Neural cell (in vitro differentiated cells): ENCODE data around the gene KIF13A. TPM values are rescaled to one million over a fixed set of nuclear protein-coding genes. Genes with fewer than 3 reads are reported as not detected.

Source experiments
- H2AFZ ChIP-seq: fragments of 200-600, 300-800 bp; sonication (generic), shearing (Covaris generic); 2 replicates; pipeline ENCODE4 v1.6.0; 2014; ENCODE audit warnings: low read depth, mild to moderate bottlenecking, antibody characterized with exemption, low read length, moderate library complexity
- H3F3A ChIP-seq: fragments of 200-600 bp; shearing (Covaris generic); 2 replicates; pipeline ENCODE4 v1.6.1; 2016; ENCODE audit warnings: mild to moderate bottlenecking, moderate library complexity, mixed read lengths, antibody characterized with exemption, low read length; ENCODE audit not compliant: insufficient read depth, poor library complexity, severe bottlenecking
- H3K27ac ChIP-seq: fragments of 200-600, 300-800 bp; sonication (generic), shearing (Covaris generic); 2 replicates; pipeline ENCODE4 v1.5.1; 2014; ENCODE audit warnings: mild to moderate bottlenecking, low read length, moderate library complexity
- H3K27me3 ChIP-seq: fragments of 300-800, 200-600 bp; sonication (generic), shearing (Covaris generic); 2 replicates; pipeline ENCODE4 v1.6.0; 2014; ENCODE audit warnings: mild to moderate bottlenecking, low read depth, low read length, moderate library complexity; ENCODE audit not compliant: insufficient read depth
- H3K36me3 ChIP-seq: fragments of 300-800, 200-600 bp; sonication (generic), shearing (Covaris generic); 2 replicates; pipeline ENCODE4 v1.5.1; 2014; ENCODE audit warnings: mild to moderate bottlenecking, antibody characterized with exemption, low read length, moderate library complexity; ENCODE audit not compliant: insufficient read depth
- H3K4me2 ChIP-seq: fragments of 300-800, 200-600 bp; sonication (generic), shearing (Covaris generic); 2 replicates; pipeline ENCODE4 v1.6.0; 2014; ENCODE audit warnings: mild to moderate bottlenecking, low read length
- H3K4me3 ChIP-seq: fragments of 300-800, 200-600 bp; sonication (generic), shearing (Covaris generic); 2 replicates; pipeline ENCODE4 v1.5.1; 2014; ENCODE audit warnings: mild to moderate bottlenecking, low read length, moderate library complexity
- H3K79me2 ChIP-seq: fragments of 200-600 bp; shearing (Covaris generic); replicated peaks from 2 replicates; pipeline ENCODE4 v1.6.0; 2014; ENCODE audit warnings: mild to moderate bottlenecking, low read length, moderate library complexity; ENCODE audit not compliant: insufficient read depth
- H3K9ac ChIP-seq: fragments of 300-800, 200-600 bp; sonication (generic), shearing (Covaris generic); 2 replicates; pipeline ENCODE4 v1.6.1; 2016; ENCODE audit warnings: mild to moderate bottlenecking, low read length, mixed read lengths
- H3K9me2 ChIP-seq: fragments of 200-600 bp; shearing (Covaris generic); 2 replicates; pipeline ENCODE4 v1.6.1; 2016; ENCODE audit warnings: mild to moderate bottlenecking, low read length, mixed read lengths; ENCODE audit not compliant: insufficient read depth
- H3K9me3 ChIP-seq: fragments of 200-600, 300-800 bp; sonication (generic), shearing (Covaris generic); 2 replicates; pipeline ENCODE4 v1.6.1; 2016; ENCODE audit warnings: mild to moderate bottlenecking, mixed run types, low read length, moderate library complexity, mixed read lengths
- H4K20me1 ChIP-seq: fragments of 200-600 bp; shearing (Covaris generic); 2 replicates; pipeline ENCODE4 v1.6.1; 2016; ENCODE audit warnings: mild to moderate bottlenecking, mixed run types; ENCODE audit not compliant: insufficient read depth
- EP300 ChIP-seq: fragments of 450-650 bp; conservative IDR thresholded peaks from 2 replicates; pipeline ENCODE4 v1.6.1; 2014; ENCODE audit warnings: antibody characterized with exemption, mild to moderate bottlenecking, moderate library complexity; ENCODE audit not compliant: poor library complexity, severe bottlenecking
- EZH2 ChIP-seq: fragments of 200-600, 300-800 bp; shearing (Covaris generic), sonication (generic); IDR thresholded peaks from 2 replicates; pipeline ENCODE4 v1.6.1; 2014; ENCODE audit warnings: antibody characterized with exemption, low read length, borderline replicate concordance, mild to moderate bottlenecking; ENCODE audit not compliant: insufficient read depth, poor library complexity, severe bottlenecking
- MXI1 ChIP-seq: fragments of 450-650 bp; conservative IDR thresholded peaks from 2 replicates; pipeline ENCODE4 v1.6.1; 2014; ENCODE audit warnings: antibody characterized with exemption, mild to moderate bottlenecking; ENCODE audit not compliant: poor library complexity, severe bottlenecking
- POLR2AphosphoS5 ChIP-seq: IDR thresholded peaks from 2 replicates; pipeline ENCODE4 v1.6.1; 2012
- RAD21 ChIP-seq: fragments of 450-650 bp; conservative IDR thresholded peaks from 2 replicates; pipeline ENCODE4 v1.6.1; 2014; ENCODE audit warnings: antibody characterized with exemption, mild to moderate bottlenecking, moderate library complexity
- REST ChIP-seq: IDR thresholded peaks from 2 replicates; pipeline ENCODE4 v1.6.1; 2012; ENCODE audit warnings: borderline replicate concordance
- SMC3 ChIP-seq: fragments of 450-650 bp; conservative IDR thresholded peaks from 2 replicates; pipeline ENCODE4 v1.6.1; 2014; ENCODE audit warnings: antibody characterized with exemption, mild to moderate bottlenecking, moderate library complexity; ENCODE audit not compliant: poor library complexity
- TAF1 ChIP-seq: IDR thresholded peaks from 2 replicates; pipeline ENCODE4 v1.6.1; 2012; ENCODE audit warnings: low read depth
- polyA plus RNA-seq: library from polyadenylated mRNA; depleted of rRNA; stranded (reverse); fragments of >200 nt; gene quantifications from 2 replicates; pipeline ENCODE4 v1.2.3, GENCODE V29; 2014
- TF ChIP-seq, protein P1 (sequence below): fragments of 450-650 bp; IDR thresholded peaks from 2 replicates; pipeline ENCODE4 v1.5.1; 2014; ENCODE audit warnings: antibody characterized with exemption, mild to moderate bottlenecking, moderate library complexity; ENCODE audit not compliant: poor library complexity, severe bottlenecking

Gene KIF13A
- polyA plus RNA-seq, 1 donor from 2014 or later = 9.4 TPM

DNA sequence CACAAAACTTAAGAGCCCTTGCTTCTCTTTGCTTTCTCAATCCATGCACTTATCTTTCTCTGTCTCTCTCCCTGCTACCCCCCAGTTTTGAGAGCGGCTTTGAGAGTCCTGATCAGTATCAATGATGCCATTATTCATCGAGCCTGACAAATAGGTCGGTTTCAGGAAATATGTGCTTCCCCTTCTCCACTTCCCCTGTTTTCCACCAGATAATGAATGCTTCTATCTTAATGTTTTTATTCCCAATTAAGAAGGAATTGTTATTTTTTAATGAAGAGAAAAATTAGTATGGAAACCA, 117.7 kb downstream of the KIF13A start:
- Histone ChIP-seq H3K4me2 (no peak overlapping the region), H3K36me3 (no peaks in the 10 kb centered on the region), H3K9me3 (no peaks in the 10 kb centered on the region), H3K79me2 (no peaks in the 10 kb centered on the region), H2AFZ (no peak overlapping the region), H3K9ac (no peak overlapping the region), H3K9me2 (no peaks in the 10 kb centered on the region), H3K27me3 (no peaks in the 10 kb centered on the region), H3K4me3 (no peak overlapping the region), H4K20me1 (no peaks in the 10 kb centered on the region), H3K27ac (no peak overlapping the region), H3F3A (no peaks in the 10 kb centered on the region)
- TF ChIP-seq REST (no peak), MXI1 (no peak), RAD21 (no peak)
- TF ChIP-seq, protein P1, sequence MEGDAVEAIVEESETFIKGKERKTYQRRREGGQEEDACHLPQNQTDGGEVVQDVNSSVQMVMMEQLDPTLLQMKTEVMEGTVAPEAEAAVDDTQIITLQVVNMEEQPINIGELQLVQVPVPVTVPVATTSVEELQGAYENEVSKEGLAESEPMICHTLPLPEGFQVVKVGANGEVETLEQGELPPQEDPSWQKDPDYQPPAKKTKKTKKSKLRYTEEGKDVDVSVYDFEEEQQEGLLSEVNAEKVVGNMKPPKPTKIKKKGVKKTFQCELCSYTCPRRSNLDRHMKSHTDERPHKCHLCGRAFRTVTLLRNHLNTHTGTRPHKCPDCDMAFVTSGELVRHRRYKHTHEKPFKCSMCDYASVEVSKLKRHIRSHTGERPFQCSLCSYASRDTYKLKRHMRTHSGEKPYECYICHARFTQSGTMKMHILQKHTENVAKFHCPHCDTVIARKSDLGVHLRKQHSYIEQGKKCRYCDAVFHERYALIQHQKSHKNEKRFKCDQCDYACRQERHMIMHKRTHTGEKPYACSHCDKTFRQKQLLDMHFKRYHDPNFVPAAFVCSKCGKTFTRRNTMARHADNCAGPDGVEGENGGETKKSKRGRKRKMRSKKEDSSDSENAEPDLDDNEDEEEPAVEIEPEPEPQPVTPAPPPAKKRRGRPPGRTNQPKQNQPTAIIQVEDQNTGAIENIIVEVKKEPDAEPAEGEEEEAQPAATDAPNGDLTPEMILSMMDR = no peak

DNA sequence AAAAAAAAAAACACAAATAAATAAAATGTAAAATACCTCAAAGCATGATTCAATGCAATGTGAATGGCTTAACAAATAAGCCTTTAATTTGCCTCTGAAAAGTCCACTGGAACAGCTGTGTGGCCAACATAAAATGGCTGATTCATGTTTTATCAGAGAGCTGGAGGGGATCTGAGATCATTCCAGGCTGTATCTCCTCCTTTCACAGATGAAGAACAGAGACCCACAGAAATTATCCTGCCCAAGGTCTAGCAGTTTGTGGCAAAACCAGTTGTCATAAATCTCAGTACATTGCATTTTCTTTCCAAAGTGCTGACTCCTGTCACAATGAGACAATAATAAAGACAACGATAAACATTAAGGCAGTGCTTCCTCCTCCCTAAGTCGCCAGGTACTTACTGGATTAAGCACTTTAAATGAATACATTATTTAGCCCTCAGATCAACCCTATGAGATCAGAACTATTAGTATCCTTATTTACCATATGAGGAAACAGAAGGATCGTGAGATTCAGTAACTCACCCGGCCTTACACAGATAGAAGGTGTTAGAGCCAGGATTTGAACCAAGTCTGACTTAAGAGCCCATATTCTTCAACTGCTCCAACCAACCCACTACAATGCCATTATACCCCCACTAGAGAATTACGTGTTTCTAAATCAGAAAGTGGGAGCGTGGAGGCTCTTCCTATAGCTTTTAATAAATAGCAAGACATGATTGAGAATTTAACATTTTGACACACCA, 118.3 kb downstream of the KIF13A start:
- no peaks in the 10 kb centered on the region for H3K9me3 ChIP-seq
- H3K27me3 ChIP-seq = no peaks in the 10 kb centered on the region
- H3K27ac ChIP-seq = no peak overlapping the region
- H4K20me1 ChIP-seq = no peaks in the 10 kb centered on the region
- no peak overlapping the region for H3K4me3 ChIP-seq
- no peaks in the 10 kb centered on the region for H3F3A ChIP-seq
- H3K79me2 ChIP-seq = no peaks in the 10 kb centered on the region
- H3K9me2 ChIP-seq = no peaks in the 10 kb centered on the region
- TF ChIP-seq, protein P1 = no peak
- no peak for TF ChIP-seq REST
- TF ChIP-seq EZH2 = no peak
- no peak for TF ChIP-seq TAF1
- no peak for TF ChIP-seq POLR2AphosphoS5
- TF ChIP-seq EP300 = no peak
- no peak for TF ChIP-seq SMC3
- no peak for TF ChIP-seq RAD21
- TF ChIP-seq MXI1 = no peak
- H3K9ac ChIP-seq = no peak overlapping the region
- H2AFZ ChIP-seq = no peak overlapping the region
- H3K4me2 ChIP-seq = no peak overlapping the region
- H3K36me3 ChIP-seq = no peaks in the 10 kb centered on the region
